GM18868 (cell line): ENCODE measurements around the gene CEP44.

Source experiments
- ATAC-seq: cut with Tn5 transposase; IDR thresholded peaks from one replicate; pipeline ENCODE4 v1.9.1; 2021; ENCODE audit warnings: mild to moderate bottlenecking, moderate library complexity; ENCODE audit not compliant: unreplicated experiment

Gene CEP44

GRCh38 chr4:174381440-174381800 lies 97.7 kb downstream of the CEP44 start:
- ATAC-seq: no peak
